ENCODE measurements around the gene PCAT7.
A peak's percentile ranks its signal among the peaks of the same experiment; 100 is the strongest.
"Not testable (repeated sequence)": the region's sequence is repeated elsewhere in the genome, so short reads cannot be mapped to it uniquely, and the experiment has no call there.

Gene PCAT7

GRCh38 chr9:94554439-94555331, at the start of gene PCAT7:
Gene PCAT7 (plus strand): TSS chr9:94555083.
- peak; percentile 37 to 74 (median 65) for DNase-seq

DNA sequence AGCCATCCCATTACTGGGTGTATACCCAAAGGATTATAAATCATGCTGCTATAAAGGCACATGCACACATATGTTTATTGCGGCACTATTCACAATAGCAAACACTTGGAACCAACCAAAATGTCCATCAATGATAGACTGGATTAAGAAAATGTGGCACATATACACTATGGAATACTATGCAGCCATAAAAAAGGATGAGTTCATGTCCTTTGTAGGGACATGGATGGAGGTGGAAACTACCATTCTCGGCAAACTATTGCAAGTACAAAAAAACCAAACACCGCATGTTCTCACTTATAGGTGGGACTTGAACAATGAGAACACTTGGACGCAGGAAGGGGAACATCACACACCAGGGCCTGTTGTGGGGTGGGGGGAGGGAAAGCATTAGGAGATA, 48.5 kb upstream of the PCAT7 start:
- not testable (repeated sequence) for DNase-seq

DNA sequence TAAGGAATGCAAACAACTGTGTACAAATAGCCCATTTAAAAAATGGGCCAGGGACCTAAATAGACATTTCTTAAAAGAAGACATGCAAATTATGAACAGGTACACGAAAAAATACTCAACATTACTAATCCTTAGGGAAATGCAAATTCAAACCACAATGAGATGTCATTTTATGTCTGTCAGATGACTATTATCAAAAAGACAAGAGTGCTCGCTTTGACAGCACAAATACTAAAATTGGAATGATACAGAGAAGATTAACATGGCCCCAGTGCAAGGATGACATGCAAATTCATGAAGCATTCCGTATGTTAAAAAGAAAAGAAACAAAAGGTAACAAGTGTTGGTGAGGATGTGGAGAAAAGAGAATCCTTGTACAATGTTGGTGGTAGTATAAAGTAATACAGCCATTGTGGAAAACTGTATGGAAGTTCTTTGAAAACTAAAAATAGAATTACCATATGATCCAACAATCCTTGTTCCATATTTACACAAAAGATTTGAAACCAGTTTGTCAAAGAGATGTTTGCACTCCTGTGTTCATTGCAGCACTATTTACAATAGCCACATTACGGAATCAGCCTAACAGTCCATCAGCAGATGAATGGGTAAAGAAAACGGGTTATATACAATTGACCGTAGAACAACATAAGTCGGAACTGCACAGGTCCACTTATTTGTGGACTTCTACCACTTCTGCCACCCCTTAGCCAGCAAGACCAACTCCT, 47.2 kb upstream of the PCAT7 start:
- no peak for DNase-seq

GRCh38 chr9:94511134-94511954, 43.5 kb upstream of the PCAT7 start:
- no peak for DNase-seq

- DNase-seq = no peak
Observed at GRCh38 chr9:94511955-94512265, 43.0 kb upstream of the PCAT7 start.

DNA sequence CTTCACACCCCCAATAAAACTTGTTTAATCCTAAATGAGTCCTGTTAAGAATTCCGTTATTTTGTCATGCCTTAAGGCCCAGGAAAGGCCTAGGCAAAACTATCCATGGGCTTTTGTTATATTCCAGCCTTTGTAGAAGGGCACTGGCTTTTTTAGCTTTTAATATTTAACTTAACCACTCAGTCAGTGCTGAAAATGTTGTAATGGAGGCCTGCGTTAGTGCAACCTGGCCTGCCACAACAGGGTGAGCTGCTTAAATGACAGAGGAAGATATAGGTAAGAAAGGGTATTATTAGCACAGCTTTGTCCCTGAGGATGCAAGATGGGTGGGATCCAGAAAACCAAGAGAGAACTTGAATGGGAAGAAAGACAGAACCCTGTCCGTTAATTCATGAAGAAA, 40.2 kb upstream of the PCAT7 start:
- DNase-seq = no peak

- no peak for DNase-seq
Observed at GRCh38 chr9:94517254-94517653, 37.6 kb upstream of the PCAT7 start.

GRCh38 chr9:94525396-94526035, 29.4 kb upstream of the PCAT7 start:
- no peak for DNase-seq

- no peak for DNase-seq
Observed at GRCh38 chr9:94526271-94526670, 28.6 kb upstream of the PCAT7 start.

DNA sequence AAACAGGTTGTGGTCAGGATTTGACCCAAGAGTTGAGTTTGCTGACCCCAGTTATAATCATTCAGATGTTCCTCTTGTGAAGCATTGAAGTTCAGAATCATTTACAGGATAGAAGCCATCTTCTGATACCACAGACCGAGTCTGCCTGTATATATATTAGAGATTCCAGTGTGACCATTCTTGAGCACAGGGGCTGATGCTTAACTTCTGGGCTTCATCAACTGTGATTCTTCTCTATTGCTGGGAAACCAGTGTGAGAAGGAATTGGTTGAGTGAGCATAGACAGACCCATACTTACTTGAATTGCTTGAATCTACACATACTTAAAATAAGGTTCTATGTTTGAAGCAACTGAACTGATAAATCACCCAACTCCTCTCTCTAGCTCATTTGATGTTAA, 27.9 kb upstream of the PCAT7 start:
- DNase-seq = no peak

GRCh38 chr9:94528886-94529285, 26.0 kb upstream of the PCAT7 start:
- no peak for DNase-seq

DNA sequence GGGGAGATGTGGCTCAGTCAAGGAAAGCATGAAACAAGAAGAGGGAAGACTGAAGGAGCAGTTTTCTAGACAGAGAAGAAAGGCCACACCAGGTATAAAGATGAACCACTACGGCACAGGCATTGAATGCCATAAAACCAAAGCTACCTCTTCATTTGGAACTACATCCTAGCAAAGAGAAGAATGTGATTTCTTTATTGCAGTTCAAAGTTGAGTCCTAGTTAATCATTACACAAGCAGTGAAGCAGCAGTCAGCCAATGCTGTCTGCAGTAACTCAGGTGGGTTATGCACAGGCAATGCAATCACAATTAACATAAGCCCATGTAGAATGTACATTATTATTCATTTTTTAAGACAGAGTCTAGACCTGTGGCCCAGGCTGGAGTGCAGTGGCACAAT, 21.7 kb upstream of the PCAT7 start:
- no peak for DNase-seq

GRCh38 chr9:94533601-94534000, 21.3 kb upstream of the PCAT7 start:
- no peak for DNase-seq

- no peak for DNase-seq
Observed at GRCh38 chr9:94534901-94535300, 20.0 kb upstream of the PCAT7 start.

- DNase-seq = no peak
Observed at GRCh38 chr9:94538908-94539307, 16.0 kb upstream of the PCAT7 start.

DNA sequence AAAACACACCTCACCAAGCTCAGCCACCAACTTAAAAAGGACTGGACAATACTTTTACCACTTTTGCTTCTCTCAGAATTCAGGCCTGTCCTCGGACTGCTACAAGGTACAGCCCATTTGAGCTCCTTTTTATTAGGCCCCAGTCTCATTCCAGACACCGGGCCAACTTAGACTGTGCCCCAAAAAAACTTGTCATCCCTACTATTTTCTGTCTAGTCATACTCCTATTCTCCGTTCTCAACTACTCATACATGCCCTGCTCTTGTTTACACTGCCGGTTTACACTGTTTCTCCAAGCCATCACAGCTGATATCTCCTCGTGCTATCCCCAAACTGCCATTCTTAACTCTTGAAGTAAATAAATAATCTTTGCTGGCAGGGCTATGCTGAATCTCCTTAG, 10.5 kb upstream of the PCAT7 start:
- not testable (repeated sequence) for DNase-seq

DNA sequence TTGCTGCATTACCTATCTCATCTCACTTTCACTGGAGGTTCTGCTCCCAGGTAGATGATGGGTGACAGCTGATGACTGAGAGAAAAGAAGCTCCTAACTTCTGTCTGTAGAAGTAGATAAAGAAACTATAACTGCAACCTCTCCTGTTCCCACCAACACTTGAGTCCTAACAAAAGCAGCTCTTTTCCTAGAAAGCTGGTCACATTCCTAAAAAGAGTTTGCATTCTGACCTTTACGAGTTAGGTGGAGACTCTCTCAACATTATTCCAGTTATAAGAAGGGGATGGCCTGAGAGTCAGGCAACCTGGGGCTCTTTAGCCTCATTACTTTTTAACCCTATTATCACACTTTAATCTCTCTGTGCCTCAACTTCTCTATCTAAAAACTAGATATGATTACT, 8.9 kb upstream of the PCAT7 start:
- no peak for DNase-seq

DNA sequence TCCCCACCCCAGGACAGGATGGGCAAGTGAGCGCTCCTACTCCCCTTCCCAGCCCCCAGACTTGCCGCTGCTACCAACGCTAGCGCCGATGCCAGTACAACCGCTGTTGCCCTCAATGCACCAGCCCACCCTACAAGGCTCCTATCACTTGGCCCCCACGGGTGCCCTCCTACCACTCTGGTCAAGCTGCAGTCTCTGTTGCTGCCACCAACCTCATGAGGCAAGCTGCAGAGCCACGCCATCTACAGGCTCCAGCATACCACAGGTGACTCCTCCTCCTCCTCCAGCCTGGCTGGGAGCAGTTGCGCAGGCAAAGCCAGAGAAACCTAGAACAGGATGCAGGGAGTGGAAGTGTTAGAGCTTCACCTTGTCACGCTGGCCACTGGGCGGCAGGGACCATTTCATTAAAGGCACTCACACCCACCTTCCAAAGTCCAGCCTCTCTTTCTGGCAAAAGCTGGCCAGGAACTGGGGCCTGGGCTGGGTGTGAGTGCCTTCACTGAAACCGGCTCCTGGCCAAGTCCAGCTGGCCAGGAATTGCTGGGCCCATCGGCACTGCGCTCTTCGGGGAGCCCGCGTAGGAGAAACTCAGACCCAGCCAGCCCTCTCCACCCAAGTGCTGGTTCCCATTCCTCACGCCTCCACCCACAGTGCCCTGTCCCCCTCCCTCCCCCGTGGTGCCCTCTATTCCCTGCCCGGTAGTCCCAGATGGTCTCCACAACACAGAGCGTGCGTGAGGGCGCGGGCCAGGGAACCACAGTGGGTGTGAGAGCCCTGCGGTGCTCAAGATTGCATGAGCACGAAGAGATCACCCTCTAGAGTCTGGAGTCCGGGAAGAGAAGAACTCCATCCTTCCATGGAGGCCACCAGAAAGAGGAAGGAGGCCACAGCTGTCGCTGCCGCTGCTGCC, 1.6 kb upstream of the PCAT7 start:
- no peak for DNase-seq

- no peak for DNase-seq
Observed at GRCh38 chr9:94554078-94554438, 825 bp upstream of the PCAT7 start.

- peak in 1 of 3 donors; percentile 14 for DNase-seq
Observed at GRCh38 chr9:94557376-94557775, 2.5 kb downstream of the PCAT7 start.

DNA sequence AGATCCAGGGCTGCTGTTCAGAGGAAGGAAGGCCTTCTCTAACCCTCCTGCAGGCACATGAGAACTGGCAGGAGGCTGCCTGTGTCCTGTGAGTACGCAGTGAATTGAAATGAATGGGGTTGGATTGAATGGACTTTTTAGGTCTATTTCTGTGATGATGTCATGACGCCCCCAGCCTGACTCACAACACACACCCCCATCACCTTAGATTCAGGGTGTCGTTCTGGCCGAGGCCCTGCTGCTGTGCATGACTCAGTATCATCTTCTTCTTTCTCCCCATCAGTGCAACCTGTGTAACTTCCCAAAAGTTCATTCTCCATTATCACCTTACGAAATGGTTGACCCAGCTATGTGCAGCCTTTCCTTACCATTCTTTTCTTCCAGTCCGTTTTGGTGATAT, 5.4 kb downstream of the PCAT7 start:
- peak in 2 of 3 donors; percentile 8 to 19 for DNase-seq

GRCh38 chr9:94563548-94563947, 8.7 kb downstream of the PCAT7 start:
- DNase-seq = peak in 1 of 3 donors; percentile 8

Data from suppressor macrophage treated with lipopolysaccharide for 1 hour (primary cell).